Heart right ventricle (tissue), 16 donors: ENCODE measurements around the gene RSBN1L. TPM values are rescaled to one million over a fixed set of nuclear protein-coding genes. Genes with fewer than 3 reads are reported as not detected.

Source experiments
- ATAC-seq, 8 donors: fragments of 200-7000 bp; cut with Tn5 transposase; one replicate each; pipeline ENCODE4 v1.9.1; 2020; ENCODE audit warnings: mild to moderate bottlenecking in 8 of 8, moderate library complexity in 8 of 8, moderate number of reproducible peaks in 1 of 8
- DNase-seq, 2 donors: peaks; one replicate each; pipeline ENCODE4 v3.0.0-alpha.2; 2020
- H3K27ac ChIP-seq, 10 donors: fragments of 200-600 bp; sonication (generic) in 2 of 10; one replicate each; pipeline versions ENCODE4 v1.5.0 to v1.8.0; 2020 to 2022; ENCODE audit warnings: mild to moderate bottlenecking in 3 of 10
- H3K27me3 ChIP-seq, 7 donors: fragments of 200-600 bp; one replicate each; pipeline ENCODE4 v1.8.0; 2021 to 2022; ENCODE audit warnings: mild to moderate bottlenecking in 2 of 7
- H3K36me3 ChIP-seq, 9 donors: fragments of 200-600 bp; sonication (generic) in 1 of 9; one replicate each; pipeline versions ENCODE4 v1.5.0 to v1.8.0; 2020 to 2022; ENCODE audit warnings: mild to moderate bottlenecking in 2 of 9
- H3K4me1 ChIP-seq, 9 donors: fragments of 200-600 bp; sonication (generic) in 1 of 9; one replicate each; pipeline versions ENCODE4 v1.5.0 to v1.8.0; 2020 to 2022; ENCODE audit warnings: mild to moderate bottlenecking in 4 of 9
- H3K4me3 ChIP-seq, 10 donors: fragments of 200-600 bp; sonication (generic) in 2 of 10; one replicate each; pipeline versions ENCODE4 v1.5.0 to v1.8.0; 2020 to 2022; ENCODE audit warnings: mild to moderate bottlenecking in 7 of 10, moderate library complexity in 2 of 10
- H3K9me3 ChIP-seq, 11 donors: fragments of 200-600 bp in 10 of 11; sonication (generic) in 2 of 11; one replicate each; pipeline versions ENCODE4 v1.5.0 to v1.8.0; 2013 to 2022; ENCODE audit warnings: mild to moderate bottlenecking in 2 of 11, control low read depth in 1 of 11, moderate library complexity in 1 of 11
- WGBS, 2 donors: extraction: QIAGEN DNeasy Blood & Tissue Kit; methylation state at CpG; one replicate each; pipeline ENCODE4 v1.1.7; 2013; ENCODE audit warnings: inconsistent platforms in 1 of 2; 5-methylcytosine and 5-hydroxymethylcytosine counted together
- intact Hi-C, 10 donors: fragments of 100-400 bp; cut with DNase I; formaldehyde crosslinking; loops; one replicate each; pipeline versions ENCODE4 v1.11.1 to v1.14.2; 2022
- polyA plus RNA-seq, 2 donors: library from polyadenylated mRNA; stranded (reverse); fragments of 200-250 nt; gene quantifications; one replicate each; pipeline ENCODE4 v1.2.3, GENCODE V29; 2013
- total RNA-seq, 10 donors: library from RNA; stranded (reverse); fragmentation: NEBNext Ultra II Directional in 3 of 10; extraction: Animal tissue kit (Norgen Biotek cat#: 25700) in 3 of 10; gene quantifications; one replicate each; pipeline versions ENCODE4 v1.2.1 to v1.2.4, GENCODE V29; 2021 to 2023
- TF ChIP-seq, protein P1 (sequence below), 9 donors: fragments of 200-600 bp; sonication (generic) in 2 of 9; IDR thresholded peaks; one replicate each; pipeline versions ENCODE4 v1.5.0 to v1.8.0; 2021 to 2022; ENCODE audit warnings: antibody characterized with exemption in 9 of 9, mild to moderate bottlenecking in 5 of 9, moderate library complexity in 1 of 9
- donor health status: Arrhythmogenic right ventricular cardiomyopathy.
- donor health status: ischemic (EF 13 %, LVEDD 7.1; RV severe dilation, severe dysfunction).
- donor health status: healthy with polysubstance abuse.
- donor health status: DM: no; HTN: yes; CAD: no.
- donor health status: DM: no; HTN: no; CAD: no.
- donor health status: ischemic (EF 25% LVEDD 6.9; RV normal size, moderate dysfunction).
- donor health status: ischemic (EF 25% LVEDD 5.7; RV mildly dilated, moderate dysfunction).
- donor health status: healthy.
- donor health status: DM: yes; HTN: yes; CAD: no.
- donor health status: Ischemic cardiomyopathy.
- donor health status: ischemic (EF 35%, LVEDD 5.7; RV mildly dilated, moderate dysfunction).
- donor health status: nonischemic (EF 11% LVEDD 7.7; RV severe dilation, severe dysfunction).
- donor health status: DM: yes; HTN: yes; CAD: no.
- donor health status: PGD.
- donor health status: ischemic (EF 29% LVEDD 5.4; RV normal size, mild dysfunction).
- donor health status: nonischemic (EF 23%, LVEDD 6.1; RV moderate dilation, normal function).

RSBN1L gene
- total and polyA plus RNA-seq, 12 donors, result 3.3 to 11.8 (median 9.6) TPM

DNA sequence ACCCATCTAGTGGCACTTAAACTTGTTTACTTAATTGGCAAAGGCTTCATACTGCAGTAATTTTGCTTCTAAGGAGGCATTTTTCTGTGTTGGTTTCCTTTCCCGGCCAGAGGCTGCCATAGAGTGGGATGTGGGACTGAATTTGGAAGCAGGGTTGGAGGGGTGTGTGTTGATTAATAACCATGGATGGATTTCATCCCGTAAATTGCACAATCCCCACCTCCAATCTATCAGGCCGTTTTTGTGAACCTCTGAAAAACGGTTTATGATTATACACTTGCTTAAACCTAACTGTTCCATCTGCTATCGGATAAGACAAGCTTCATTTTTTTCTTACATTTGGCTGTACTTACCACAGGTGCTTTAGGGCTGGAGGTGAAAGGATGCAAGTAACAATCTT lies 100.7 kb downstream of the RSBN1L start:
- H3K27me3 ChIP-seq, result no peaks in the 10 kb centered on the region
- TF ChIP-seq, protein P1, sequence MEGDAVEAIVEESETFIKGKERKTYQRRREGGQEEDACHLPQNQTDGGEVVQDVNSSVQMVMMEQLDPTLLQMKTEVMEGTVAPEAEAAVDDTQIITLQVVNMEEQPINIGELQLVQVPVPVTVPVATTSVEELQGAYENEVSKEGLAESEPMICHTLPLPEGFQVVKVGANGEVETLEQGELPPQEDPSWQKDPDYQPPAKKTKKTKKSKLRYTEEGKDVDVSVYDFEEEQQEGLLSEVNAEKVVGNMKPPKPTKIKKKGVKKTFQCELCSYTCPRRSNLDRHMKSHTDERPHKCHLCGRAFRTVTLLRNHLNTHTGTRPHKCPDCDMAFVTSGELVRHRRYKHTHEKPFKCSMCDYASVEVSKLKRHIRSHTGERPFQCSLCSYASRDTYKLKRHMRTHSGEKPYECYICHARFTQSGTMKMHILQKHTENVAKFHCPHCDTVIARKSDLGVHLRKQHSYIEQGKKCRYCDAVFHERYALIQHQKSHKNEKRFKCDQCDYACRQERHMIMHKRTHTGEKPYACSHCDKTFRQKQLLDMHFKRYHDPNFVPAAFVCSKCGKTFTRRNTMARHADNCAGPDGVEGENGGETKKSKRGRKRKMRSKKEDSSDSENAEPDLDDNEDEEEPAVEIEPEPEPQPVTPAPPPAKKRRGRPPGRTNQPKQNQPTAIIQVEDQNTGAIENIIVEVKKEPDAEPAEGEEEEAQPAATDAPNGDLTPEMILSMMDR (IDR thresholded peaks at IDR 0.05), result no peak
- intact Hi-C loops, result loop anchor here in 2 of 10 donors (10.0 kb wide), 2 partner anchors 108 to 138 kb away; no protein-coding TSS in a partner anchor
- 70 to 74% methylated on average over 5 of the region's 5 CpGs for WGBS, 2 donors
- H3K4me1 ChIP-seq, result peaks cover 7 to 56% (median 24%) of the 10 kb centered on the region in 9 donors
- H3K4me3 ChIP-seq, result peak overlapping the region in 8 of 10 donors; percentile 81 to 95 (median 90)
- peak overlapping the region in 1 of 10 donors; percentile 91 for H3K27ac ChIP-seq
- no peak for DNase-seq
- no peak for ATAC-seq
- no peaks in the 10 kb centered on the region for H3K9me3 ChIP-seq
- peaks cover 0 to 29% (median 0%) of the 10 kb centered on the region in 9 donors for H3K36me3 ChIP-seq

DNA sequence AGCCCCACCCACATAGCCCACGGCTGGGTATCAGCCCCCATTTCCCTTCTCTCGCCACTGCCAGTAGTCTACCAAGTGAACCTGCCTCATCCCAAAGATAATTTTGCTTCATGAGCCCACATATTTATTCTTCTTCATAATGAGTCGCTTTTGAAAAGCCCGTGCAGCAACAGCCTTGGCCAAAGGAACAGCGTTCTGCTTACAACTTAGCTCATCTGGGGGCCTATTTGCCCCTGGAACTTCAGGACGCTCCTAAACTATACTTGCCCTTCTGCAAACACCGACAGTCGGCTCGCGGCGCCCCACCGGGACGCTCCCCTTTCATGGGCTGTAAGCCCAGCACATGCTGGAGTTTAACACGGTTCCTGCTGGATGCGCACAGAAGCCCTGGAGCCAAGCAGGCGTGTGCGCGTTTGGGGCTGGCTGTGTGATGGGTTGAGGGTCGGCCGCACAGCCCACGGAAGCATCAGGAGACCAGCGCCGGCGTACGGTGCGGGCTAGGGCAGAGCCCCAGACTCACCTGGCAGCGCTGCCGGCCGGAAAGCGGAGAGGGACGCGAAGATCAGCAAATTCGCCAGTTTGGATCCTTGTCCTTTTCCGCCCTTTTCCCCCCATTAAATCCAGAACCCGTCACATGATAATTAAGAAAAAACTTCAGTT lies 101.6 kb downstream of the RSBN1L start:
- H3K9me3 ChIP-seq, result no peaks in the 10 kb centered on the region
- peaks cover 0 to 29% (median 0%) of the 10 kb centered on the region in 9 donors for H3K36me3 ChIP-seq
- WGBS, 2 donors, result 0 to 1% methylated on average over 35 of the region's 35 CpGs
- ATAC-seq (peak; percentile 9 to 50 (median 24)), DNase-seq (no peak)
- H3K27me3 ChIP-seq, result no peaks in the 10 kb centered on the region
- TF ChIP-seq, protein P1 (IDR thresholded peaks at IDR 0.05), result no peak
- peaks cover 7 to 61% (median 33%) of the 10 kb centered on the region in 9 donors for H3K4me1 ChIP-seq
- intact Hi-C loops, result loop anchor here in 2 of 10 donors (10.0 kb wide), 2 partner anchors 107 to 137 kb away; no protein-coding TSS in a partner anchor
- H3K4me3 ChIP-seq, result peak overlapping the region; percentile 72 to 95 (median 88)
- H3K27ac ChIP-seq, result peak overlapping the region; percentile 55 to 92 (median 84)

DNA sequence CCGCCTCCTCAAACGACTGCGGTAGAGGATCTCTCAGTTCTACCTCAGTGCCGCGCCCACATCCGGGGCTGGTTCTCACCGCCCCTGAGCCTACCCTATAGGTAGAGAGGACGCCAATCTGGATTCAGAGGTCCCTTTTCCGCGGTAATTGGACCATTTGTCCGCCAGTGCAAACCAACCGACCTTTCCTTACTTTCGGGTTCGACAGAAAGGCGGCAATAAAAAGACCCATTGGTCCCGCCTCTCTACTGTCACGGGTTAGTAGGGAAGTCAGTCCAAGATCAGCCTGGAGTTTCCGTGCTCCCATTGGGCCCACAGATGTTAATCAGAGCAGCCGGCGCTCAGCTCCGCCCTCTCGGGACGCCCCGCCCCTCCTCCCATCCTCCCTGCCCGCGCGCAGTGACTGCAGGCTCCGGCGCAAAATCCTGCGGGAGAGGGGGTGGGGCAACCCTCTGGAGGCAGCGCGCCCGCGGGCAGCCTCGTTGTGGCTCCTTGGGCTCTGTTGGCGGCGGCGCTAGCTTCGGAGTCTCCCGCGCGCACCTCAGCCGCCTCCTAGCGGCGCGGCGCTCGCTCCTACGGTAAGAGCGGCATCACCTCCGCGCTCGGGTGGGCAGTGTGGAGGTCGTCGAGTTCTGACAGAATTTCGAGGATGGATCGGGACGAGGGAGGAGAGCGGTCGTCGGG lies 102.3 kb downstream of the RSBN1L start, which contains the start of the genes PHTF2 and TMEM60:
Gene PHTF2, plus strand, starts transcription at position 380 of the 684 bp plus-strand sequence.
Gene TMEM60, minus strand, starts transcription at position 41 of the 684 bp plus-strand sequence. CDS start 4,061 bp downstream, outside the sequence.
- TF ChIP-seq, protein P1 (IDR thresholded peaks at IDR 0.05), result peak; percentile 27 to 68 (median 42)
- ATAC-seq (peak; percentile 95 to 99 (median 98)), DNase-seq (peak; percentile 98 to 99)
- Histone ChIP-seq H3K4me3 (peak within 1 kb of the TSS; percentile 81 to 97 (median 90)), H3K27me3 (no peaks in the 10 kb centered on the region), H3K4me1 (peaks cover 7 to 67% (median 38%) of the 10 kb centered on the region in 9 donors), H3K36me3 (peaks cover 0 to 24% (median 0%) of the 10 kb centered on the region in 9 donors), H3K9me3 (no peaks in the 10 kb centered on the region), H3K27ac (peak within 1 kb of the TSS; percentile 75 to 92 (median 86))
- 0% methylated on average over 61 of the region's 61 CpGs for WGBS, 2 donors
- intact Hi-C loops, result loop anchor here in 2 of 10 donors (10.0 kb wide), 2 partner anchors 106 to 136 kb away; no protein-coding TSS in a partner anchor
